H9 (cell line): Measurements from ENCODE around the gene WWC1. TPM values are rescaled to one million over a fixed set of nuclear protein-coding genes. Genes with fewer than 3 reads are reported as not detected.
A peak's percentile ranks its signal among the peaks of the same experiment; 100 is the strongest.

Experiments
- DNase-seq: peaks from one replicate; pipeline ENCODE4 v3.0.0-alpha.2; 2017
- H2AFZ ChIP-seq: one replicate; pipeline ENCODE4 v1.6.1; 2013; ENCODE audit warnings: mild to moderate bottlenecking, low read length, control low read depth, moderate library complexity
- H2AK5ac ChIP-seq: 2 replicates; pipeline ENCODE4 v1.6.1; 2013; ENCODE audit warnings: low read length, control low read depth, mixed read lengths; ENCODE audit not compliant: insufficient read length
- H2BK120ac ChIP-seq: one replicate; pipeline ENCODE4 v1.6.1; 2013; ENCODE audit warnings: low read depth, mild to moderate bottlenecking, low read length, control low read depth, inconsistent platforms; ENCODE audit not compliant: poor library complexity, severe bottlenecking
- H2BK12ac ChIP-seq: 2 replicates; pipeline ENCODE4 v1.6.1; 2013; ENCODE audit warnings: low read length, control low read depth, mixed read lengths, low read depth; ENCODE audit not compliant: insufficient read length
- H2BK15ac ChIP-seq: 2 replicates; pipeline ENCODE4 v1.6.1; 2013; ENCODE audit warnings: low read depth, low read length, control low read depth
- H2BK20ac ChIP-seq: one replicate; pipeline ENCODE4 v1.6.1; 2013; ENCODE audit warnings: low read depth, mild to moderate bottlenecking, low read length, control low read depth, inconsistent platforms; ENCODE audit not compliant: poor library complexity, severe bottlenecking
- H2BK5ac ChIP-seq: 2 replicates; pipeline ENCODE4 v1.6.1; 2013; ENCODE audit warnings: low read length, control low read depth, mixed read lengths; ENCODE audit not compliant: insufficient read length
- H3K14ac ChIP-seq: 2 replicates; pipeline ENCODE4 v1.6.1; 2013; ENCODE audit warnings: low read length, control low read depth; ENCODE audit not compliant: insufficient read depth
- H3K18ac ChIP-seq: 2 replicates; pipeline ENCODE4 v1.6.1; 2013; ENCODE audit warnings: low read depth, mild to moderate bottlenecking, mixed read lengths, low read length, control low read depth; ENCODE audit not compliant: insufficient read length
- H3K23ac ChIP-seq: 2 replicates; pipeline ENCODE4 v1.6.1; 2013; ENCODE audit warnings: low read length, control low read depth, mixed read lengths, low read depth; ENCODE audit not compliant: insufficient read length
- H3K23me2 ChIP-seq: 2 replicates; pipeline ENCODE4 v1.6.1; 2013; ENCODE audit warnings: low read depth, mild to moderate bottlenecking, mixed read lengths, low read length, control low read depth; ENCODE audit not compliant: insufficient read length, poor library complexity, severe bottlenecking
- H3K27ac ChIP-seq: 2 replicates; pipeline ENCODE4 v1.5.1; 2013; ENCODE audit warnings: low read length, control low read depth, mixed read lengths, low read depth; ENCODE audit not compliant: insufficient read length
- H3K27me3 ChIP-seq: 2 replicates; pipeline ENCODE4 v1.6.1; 2013; ENCODE audit warnings: low read length, control low read depth, inconsistent platforms; ENCODE audit not compliant: insufficient read depth
- H3K4ac ChIP-seq: 2 replicates; pipeline ENCODE4 v1.6.1; 2013; ENCODE audit warnings: low read depth, mild to moderate bottlenecking, control low read depth, inconsistent platforms, low read length, moderate library complexity
- H3K4me1 ChIP-seq: 2 replicates; pipeline ENCODE4 v1.6.1; 2013; ENCODE audit warnings: low read length, control low read depth, inconsistent platforms; ENCODE audit not compliant: insufficient read depth
- H3K4me2 ChIP-seq: 2 replicates; pipeline ENCODE4 v1.6.1; 2013; ENCODE audit warnings: low read length, control low read depth, mixed read lengths; ENCODE audit not compliant: insufficient read length, insufficient read depth
- H3K56ac ChIP-seq: 2 replicates; pipeline ENCODE4 v1.6.1; 2013; ENCODE audit warnings: low read depth, mild to moderate bottlenecking, mixed read lengths, low read length, control low read depth; ENCODE audit not compliant: insufficient read length
- H3K79me1 ChIP-seq: 2 replicates; pipeline ENCODE4 v1.6.1; 2013; ENCODE audit warnings: low read depth, mild to moderate bottlenecking, moderate library complexity, low read length, control low read depth, inconsistent platforms; ENCODE audit not compliant: insufficient read depth, poor library complexity, severe bottlenecking
- H3K79me2 ChIP-seq: 2 replicates; pipeline ENCODE4 v1.6.1; 2013; ENCODE audit warnings: low read length, control low read depth, inconsistent platforms; ENCODE audit not compliant: insufficient read depth
- H3K9ac ChIP-seq: 2 replicates; pipeline ENCODE4 v1.6.1; 2013; ENCODE audit warnings: low read length, control low read depth, mixed read lengths; ENCODE audit not compliant: insufficient read length; ENCODE audit errors: extremely low read depth
- H3K9me3 ChIP-seq: one replicate; pipeline ENCODE4 v1.6.1; 2013; ENCODE audit warnings: low read depth, low read length, inconsistent platforms; ENCODE audit not compliant: control insufficient read depth
- H3T11ph ChIP-seq: one replicate; pipeline ENCODE4 v1.6.1; 2013; ENCODE audit warnings: mild to moderate bottlenecking, low read length, control low read depth, inconsistent platforms
- H4K20me1 ChIP-seq: one replicate; pipeline ENCODE4 v1.6.1; 2013; ENCODE audit not compliant: control insufficient read depth, insufficient read length, insufficient read depth
- H4K5ac ChIP-seq: 2 replicates; pipeline ENCODE4 v1.6.1; 2013; ENCODE audit warnings: low read depth, mild to moderate bottlenecking, mixed read lengths, low read length, control low read depth; ENCODE audit not compliant: insufficient read length
- H4K8ac ChIP-seq: replicated peaks from 2 replicates; pipeline ENCODE4 v1.6.1; 2013; ENCODE audit warnings: low read length, control low read depth, mixed read lengths, low read depth; ENCODE audit not compliant: insufficient read length
- H4K91ac ChIP-seq: 2 replicates; pipeline ENCODE4 v1.6.1; 2013; ENCODE audit warnings: low read depth, mild to moderate bottlenecking, moderate library complexity, mixed read lengths, low read length, control low read depth; ENCODE audit not compliant: insufficient read length
- H3K27ac Mint-ChIP-seq, 3 experiments: 2 replicates in 2 of 3; 3 replicates in 1 of 3; pipeline ENCODE4 v1.8.0; 2020 to 2021; ENCODE audit warnings: mixed read lengths in 3 of 3, mild to moderate bottlenecking in 1 of 3, moderate library complexity in 1 of 3
- H3K27me3 Mint-ChIP-seq: 2 replicates; pipeline ENCODE4 v1.8.0; 2021; ENCODE audit warnings: low read depth, mild to moderate bottlenecking, moderate library complexity, mixed read lengths
- H3K36me3 Mint-ChIP-seq, 3 experiments: 2 replicates in 2 of 3; 3 replicates in 1 of 3; pipeline ENCODE4 v1.8.0; 2020 to 2021; ENCODE audit warnings: low read depth in 3 of 3, mixed read lengths in 3 of 3; ENCODE audit not compliant: insufficient read depth in 1 of 3
- H3K4me1 Mint-ChIP-seq, 2 experiments: 2 replicates each; pipeline ENCODE4 v1.8.0; 2020; ENCODE audit warnings: mixed read lengths in 2 of 2
- H3K4me3 Mint-ChIP-seq, 2 experiments: 2 replicates in 1 of 2; 3 replicates in 1 of 2; pipeline ENCODE4 v1.8.0; 2020 to 2021; ENCODE audit warnings: mild to moderate bottlenecking in 2 of 2, mixed read lengths in 2 of 2, moderate library complexity in 1 of 2
- H3K9me3 Mint-ChIP-seq, 2 experiments: 2 replicates in 1 of 2; 3 replicates in 1 of 2; pipeline ENCODE4 v1.8.0; 2020; ENCODE audit warnings: mild to moderate bottlenecking in 2 of 2, mixed read lengths in 2 of 2, moderate library complexity in 1 of 2
- WGBS: extraction: QIAGEN DNeasy Blood & Tissue Kit; methylation state at CpG from one replicate; pipeline ENCODE4 v1.1.7; 2013; ENCODE audit warnings: missing lambda C conversion rate, low lambda C conversion rate, mixed read lengths; ENCODE audit not compliant: insufficient read length; ENCODE audit errors: extremely low coverage; 5-methylcytosine and 5-hydroxymethylcytosine counted together
- total RNA-seq: library from RNA; stranded (reverse); gene quantifications from 2 replicates; pipeline ENCODE4 v1.2.1, GENCODE V29; 2021
- TF ChIP-seq, protein P1 (sequence below): fragments of 200-600 bp; sonication (generic); conservative IDR thresholded peaks from 3 replicates; pipeline ENCODE4 v1.8.0; 2021; ENCODE audit warnings: antibody characterized with exemption, mild to moderate bottlenecking

Gene WWC1
- total RNA-seq, 1 experiment from 2014 or later, result 28.2 TPM

DNA sequence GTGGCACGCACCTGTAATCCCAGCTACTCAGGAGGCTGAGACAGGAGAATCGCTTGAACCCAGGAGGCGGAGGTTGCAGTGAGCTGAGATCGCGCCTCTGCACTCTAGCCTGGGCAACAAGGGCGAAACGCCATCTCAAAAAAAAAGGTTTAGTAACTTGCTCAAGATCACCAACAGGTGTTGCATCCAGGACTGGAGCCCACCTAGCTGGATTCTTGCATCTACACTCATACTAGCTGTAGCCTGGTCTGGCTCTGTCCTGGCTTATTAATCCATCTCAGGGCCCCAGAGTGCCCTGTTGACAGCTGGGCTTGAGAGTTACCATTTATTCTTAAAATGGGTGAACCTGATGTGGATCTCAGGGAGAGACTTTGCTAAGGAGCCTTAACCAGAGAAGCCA lies 7.5 kb downstream of the WWC1 start:
- H3K4me1 Mint-ChIP-seq, result peaks cover 73 to 88% of the 10 kb centered on the region in 2 experiments
- Histone ChIP-seq H3K27ac (no peak overlapping the region), H2AK5ac (no peak overlapping the region), H2BK15ac (no peak overlapping the region), H4K5ac (no peak overlapping the region), H3K4ac (no peak overlapping the region), H3K9me3 (no peaks in the 10 kb centered on the region), H3K27me3 (no peaks in the 10 kb centered on the region), H4K91ac (no peak overlapping the region), H3K23ac (no peak overlapping the region), H2BK20ac (no peak overlapping the region), H3K18ac (no peak overlapping the region), H3K56ac (no peak overlapping the region), H3K79me2 (peaks cover 3% of the 10 kb centered on the region; the same call in 1 of the 2 replicates), H3K23me2 (peaks cover 4% of the 10 kb centered on the region), H3K14ac (no peak overlapping the region), H4K8ac (no peak overlapping the region), H3K79me1 (no peaks in the 10 kb centered on the region), H3K9ac (no peak overlapping the region), H2BK12ac (no peak overlapping the region), H3T11ph (no peak overlapping the region), H4K20me1 (no peaks in the 10 kb centered on the region), H3K4me2 (no peak overlapping the region), H3K4me1 (peaks cover 19% of the 10 kb centered on the region; the same call in 1 of the 2 replicates), H2BK5ac (no peak overlapping the region), H2AFZ (no peak overlapping the region), H2BK120ac (no peak overlapping the region)
- no peak overlapping the region; a peak in 1 of 7 replicates for H3K27ac Mint-ChIP-seq
- no peak for DNase-seq
- TF ChIP-seq, protein P1, sequence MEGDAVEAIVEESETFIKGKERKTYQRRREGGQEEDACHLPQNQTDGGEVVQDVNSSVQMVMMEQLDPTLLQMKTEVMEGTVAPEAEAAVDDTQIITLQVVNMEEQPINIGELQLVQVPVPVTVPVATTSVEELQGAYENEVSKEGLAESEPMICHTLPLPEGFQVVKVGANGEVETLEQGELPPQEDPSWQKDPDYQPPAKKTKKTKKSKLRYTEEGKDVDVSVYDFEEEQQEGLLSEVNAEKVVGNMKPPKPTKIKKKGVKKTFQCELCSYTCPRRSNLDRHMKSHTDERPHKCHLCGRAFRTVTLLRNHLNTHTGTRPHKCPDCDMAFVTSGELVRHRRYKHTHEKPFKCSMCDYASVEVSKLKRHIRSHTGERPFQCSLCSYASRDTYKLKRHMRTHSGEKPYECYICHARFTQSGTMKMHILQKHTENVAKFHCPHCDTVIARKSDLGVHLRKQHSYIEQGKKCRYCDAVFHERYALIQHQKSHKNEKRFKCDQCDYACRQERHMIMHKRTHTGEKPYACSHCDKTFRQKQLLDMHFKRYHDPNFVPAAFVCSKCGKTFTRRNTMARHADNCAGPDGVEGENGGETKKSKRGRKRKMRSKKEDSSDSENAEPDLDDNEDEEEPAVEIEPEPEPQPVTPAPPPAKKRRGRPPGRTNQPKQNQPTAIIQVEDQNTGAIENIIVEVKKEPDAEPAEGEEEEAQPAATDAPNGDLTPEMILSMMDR, result no peak
- H3K9me3 Mint-ChIP-seq, result no peaks in the 10 kb centered on the region
- no CpG with 5 or more reads among the region's 7 CpGs for WGBS
- H3K4me3 Mint-ChIP-seq, result peak overlapping the region in 1 of 2 experiments; percentile 40; a peak in 1 of 5 replicates
- peaks cover 0 to 7% (median 2%) of the 10 kb centered on the region in 3 experiments; a peak in 3 of 7 replicates for H3K36me3 Mint-ChIP-seq
- H3K27me3 Mint-ChIP-seq, result no peaks in the 10 kb centered on the region; the same call in 1 of the 2 replicates
